A549 treated with AZD9567 at 1 μM for 4 hours (cell line): ENCODE results near the gene DNAJC24. TPM values are rescaled to one million over a fixed set of nuclear protein-coding genes. Genes with fewer than 3 reads are reported as not detected.

Source experiments
- total RNA-seq: library from RNA; stranded (reverse); fragments of 200-300 nt; extraction: Qiagen RNA extraction; gene quantifications from 5 replicates; pipeline ENCODE4 v1.2.3, GENCODE V29; 2022; ENCODE audit not compliant: insufficient read depth

Gene DNAJC24
- 7.4 to 11.9 TPM (median 10.6 TPM) in 5 replicates for total RNA-seq

GRCh38 chr11:31369348-31370329 lies at the start of gene DNAJC24, which contains the start of gene DCDC1:
DNAJC24 (plus strand) TSS chr11:31369860; CDS start chr11:31370749, 889 bp downstream.
DCDC1 (minus strand) TSS chr11:31369739; CDS start chr11:31328280, 41,459 bp downstream.

Other genes starting within 250 kb of the DNAJC24 start
- gene DCDC1, start 121 bp upstream of the DNAJC24 start, total RNA-seq = 0.37 to 0.67 TPM (median 0.40 TPM) in 5 replicates
- gene IMMP1L, start 139.8 kb downstream of the DNAJC24 start, total RNA-seq = 17.9 to 64.6 TPM (median 53.9 TPM) in 5 replicates
- 8.1 to 17.1 TPM (median 9.1 TPM) in 5 replicates for gene ELP4, start 139.9 kb downstream of the DNAJC24 start, total RNA-seq